DOHH2 (cell line): ENCODE results near the gene DNAH14.
"Not testable (repeated sequence)": the region's sequence is repeated elsewhere in the genome, so short reads cannot be mapped to it uniquely, and the experiment has no call there.

Source experiments
- H3F3A ChIP-seq: fragments of 200-600 bp; sonication (generic), shearing (Covaris generic); 2 replicates; pipeline ENCODE4 v1.6.0; 2016; ENCODE audit warnings: antibody characterized with exemption, mild to moderate bottlenecking; ENCODE audit not compliant: control insufficient read depth, insufficient read depth
- H3K27ac ChIP-seq: fragments of 200-600 bp; sonication (generic); 2 replicates; pipeline ENCODE4 v1.5.1; 2014; ENCODE audit warnings: low read depth, mild to moderate bottlenecking, low read length, moderate library complexity
- H3K27me3 ChIP-seq: fragments of 200-600 bp; sonication (generic); 2 replicates; pipeline ENCODE4 v1.6.1; 2014; ENCODE audit warnings: mild to moderate bottlenecking, low read length, mixed read lengths; ENCODE audit not compliant: control insufficient read depth
- H3K36me3 ChIP-seq: fragments of 200-600 bp; sonication (generic); 2 replicates; pipeline ENCODE4 v1.6.1; 2014; ENCODE audit warnings: mild to moderate bottlenecking, low read length, moderate library complexity, mixed read lengths; ENCODE audit not compliant: control insufficient read depth
- H3K4me1 ChIP-seq: fragments of 200-600 bp; sonication (generic); 2 replicates; pipeline ENCODE4 v1.6.1; 2014; ENCODE audit warnings: mild to moderate bottlenecking, low read length, mixed read lengths; ENCODE audit not compliant: control insufficient read depth
- H3K4me2 ChIP-seq: fragments of 200-600 bp; sonication (generic); 2 replicates; pipeline ENCODE4 v1.6.0; 2014; ENCODE audit warnings: mild to moderate bottlenecking, low read length, moderate library complexity
- H3K4me3 ChIP-seq: fragments of 200-600 bp; sonication (generic); 2 replicates; pipeline ENCODE4 v1.5.1; 2014; ENCODE audit warnings: mild to moderate bottlenecking, low read length, mixed read lengths
- H3K79me2 ChIP-seq: fragments of 200-600 bp; sonication (generic); 2 replicates; pipeline ENCODE4 v1.6.1; 2014; ENCODE audit warnings: mild to moderate bottlenecking, low read length, mixed read lengths; ENCODE audit not compliant: control insufficient read depth
- H3K9me2 ChIP-seq: fragments of 200-600 bp; sonication (generic); replicated peaks from 2 replicates; pipeline ENCODE4 v1.6.1; 2014; ENCODE audit warnings: mild to moderate bottlenecking, low read length, mixed read lengths; ENCODE audit not compliant: control insufficient read depth
- H3K9me3 ChIP-seq: fragments of 200-600 bp; sonication (generic); 2 replicates; pipeline ENCODE4 v1.6.1; 2014; ENCODE audit warnings: antibody characterized with exemption, low read length, mixed read lengths; ENCODE audit not compliant: control insufficient read depth, insufficient read depth
- H4K20me1 ChIP-seq: fragments of 200-600 bp; sonication (generic); 2 replicates; pipeline ENCODE4 v1.6.0; 2014; ENCODE audit warnings: low read depth, mild to moderate bottlenecking, antibody characterized with exemption, low read length, moderate library complexity; ENCODE audit not compliant: control insufficient read depth, insufficient read depth
- EZH2phosphoT487 ChIP-seq: fragments of 200-600 bp; sonication (generic); IDR thresholded peaks from 2 replicates; pipeline ENCODE4 v1.6.1; 2017; ENCODE audit warnings: borderline replicate concordance, mild to moderate bottlenecking, antibody characterized with exemption, low read length, moderate library complexity, mixed read lengths
- TF ChIP-seq, protein P1 (sequence below): fragments of 200-600 bp; sonication (generic); IDR thresholded peaks from one replicate; pipeline ENCODE4 v1.5.1; 2014; ENCODE audit warnings: antibody characterized with exemption, mild to moderate bottlenecking, low read depth, low read length; ENCODE audit not compliant: poor library complexity, severe bottlenecking

DNAH14 gene

DNA sequence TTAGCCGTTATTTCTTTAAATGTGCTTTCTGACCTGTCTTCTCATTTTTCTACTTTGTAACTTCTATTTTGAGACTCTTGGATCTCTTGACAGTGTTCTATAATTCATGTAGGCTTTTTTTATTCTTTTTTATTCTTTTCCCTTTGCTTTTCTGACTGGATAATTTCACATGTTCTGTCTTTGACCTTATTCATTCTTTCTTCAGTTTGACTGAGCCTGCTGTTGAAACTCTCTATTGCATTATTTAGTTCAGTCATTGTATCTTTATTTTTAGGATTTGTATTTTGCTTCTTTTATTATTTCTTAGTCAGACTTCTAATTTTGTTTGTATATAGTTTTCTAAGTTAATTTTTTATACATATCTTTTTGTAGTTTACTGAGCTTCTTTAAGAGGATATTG, 66.1 kb downstream of the DNAH14 start:
- no peaks in the 10 kb centered on the region for H3K9me2 ChIP-seq
- H3F3A ChIP-seq: no peaks in the 10 kb centered on the region
- H4K20me1 ChIP-seq: no peaks in the 10 kb centered on the region
- no peaks in the 10 kb centered on the region for H3K9me3 ChIP-seq
- no peaks in the 10 kb centered on the region for H3K36me3 ChIP-seq
- H3K4me2 ChIP-seq: no peak overlapping the region
- no peak overlapping the region for H3K27ac ChIP-seq
- TF ChIP-seq, protein P1, sequence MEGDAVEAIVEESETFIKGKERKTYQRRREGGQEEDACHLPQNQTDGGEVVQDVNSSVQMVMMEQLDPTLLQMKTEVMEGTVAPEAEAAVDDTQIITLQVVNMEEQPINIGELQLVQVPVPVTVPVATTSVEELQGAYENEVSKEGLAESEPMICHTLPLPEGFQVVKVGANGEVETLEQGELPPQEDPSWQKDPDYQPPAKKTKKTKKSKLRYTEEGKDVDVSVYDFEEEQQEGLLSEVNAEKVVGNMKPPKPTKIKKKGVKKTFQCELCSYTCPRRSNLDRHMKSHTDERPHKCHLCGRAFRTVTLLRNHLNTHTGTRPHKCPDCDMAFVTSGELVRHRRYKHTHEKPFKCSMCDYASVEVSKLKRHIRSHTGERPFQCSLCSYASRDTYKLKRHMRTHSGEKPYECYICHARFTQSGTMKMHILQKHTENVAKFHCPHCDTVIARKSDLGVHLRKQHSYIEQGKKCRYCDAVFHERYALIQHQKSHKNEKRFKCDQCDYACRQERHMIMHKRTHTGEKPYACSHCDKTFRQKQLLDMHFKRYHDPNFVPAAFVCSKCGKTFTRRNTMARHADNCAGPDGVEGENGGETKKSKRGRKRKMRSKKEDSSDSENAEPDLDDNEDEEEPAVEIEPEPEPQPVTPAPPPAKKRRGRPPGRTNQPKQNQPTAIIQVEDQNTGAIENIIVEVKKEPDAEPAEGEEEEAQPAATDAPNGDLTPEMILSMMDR: no peak
- no peak for TF ChIP-seq EZH2phosphoT487
- H3K4me3 ChIP-seq: no peak overlapping the region
- no peaks in the 10 kb centered on the region for H3K79me2 ChIP-seq
- H3K27me3 ChIP-seq: no peaks in the 10 kb centered on the region
- H3K4me1 ChIP-seq: no peaks in the 10 kb centered on the region

DNA sequence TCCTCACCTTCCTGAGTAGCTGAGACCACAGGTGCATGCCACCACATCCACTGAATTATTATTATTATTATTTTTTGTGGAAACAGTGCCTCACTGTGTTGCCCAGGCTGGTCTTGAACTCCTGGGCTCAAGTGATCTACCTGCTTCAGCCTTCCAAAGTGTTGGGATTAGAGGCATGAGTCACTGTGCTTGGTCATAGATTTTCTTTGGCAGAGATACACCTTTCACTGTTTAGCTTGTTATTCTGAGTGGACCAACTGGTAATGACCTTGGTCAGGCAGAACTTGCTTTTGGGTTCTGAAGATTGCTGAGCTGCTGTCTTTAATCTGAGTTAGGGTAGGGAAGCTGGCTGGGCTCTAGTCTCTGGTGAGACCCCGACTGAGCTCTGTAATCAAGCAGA, 66.8 kb downstream of the DNAH14 start:
- Histone ChIP-seq H3K9me2 (no peaks in the 10 kb centered on the region), H3K4me3 (no peak overlapping the region), H3K4me1 (no peaks in the 10 kb centered on the region), H4K20me1 (no peaks in the 10 kb centered on the region), H3K4me2 (no peak overlapping the region), H3K36me3 (no peaks in the 10 kb centered on the region), H3K27me3 (no peaks in the 10 kb centered on the region), H3K27ac (no peak overlapping the region), H3K9me3 (no peaks in the 10 kb centered on the region), H3K79me2 (no peaks in the 10 kb centered on the region), H3F3A (no peaks in the 10 kb centered on the region)
- TF ChIP-seq, protein P1: no peak
- TF ChIP-seq EZH2phosphoT487: no peak

DNA sequence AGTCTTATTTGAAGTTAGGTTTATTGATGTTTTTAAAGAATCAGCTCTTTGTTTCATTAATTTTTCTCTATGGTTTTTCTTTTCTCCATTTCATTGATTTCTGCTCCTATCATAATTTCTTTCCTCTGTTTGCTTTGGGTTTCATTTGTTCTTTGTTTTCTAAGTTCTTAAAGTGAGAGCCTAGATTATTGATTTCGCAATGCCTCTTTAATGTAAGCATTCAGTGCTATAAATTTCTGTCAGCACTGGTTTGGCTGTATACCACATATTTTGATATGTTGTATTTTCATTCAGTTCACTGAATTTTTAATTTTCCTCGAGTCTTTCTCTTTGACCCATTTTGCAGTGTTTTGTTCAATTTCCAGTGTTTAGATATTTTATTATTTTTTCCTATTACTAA, 68.7 kb downstream of the DNAH14 start:
- Histone ChIP-seq H3K9me2 (no peaks in the 10 kb centered on the region), H4K20me1 (no peaks in the 10 kb centered on the region), H3K4me3 (no peak overlapping the region), H3K4me2 (no peak overlapping the region), H3K4me1 (no peaks in the 10 kb centered on the region), H3K79me2 (no peaks in the 10 kb centered on the region), H3F3A (no peaks in the 10 kb centered on the region), H3K27ac (no peak overlapping the region), H3K9me3 (no peaks in the 10 kb centered on the region), H3K27me3 (no peaks in the 10 kb centered on the region), H3K36me3 (no peaks in the 10 kb centered on the region)
- TF ChIP-seq, protein P1: no peak
- TF ChIP-seq EZH2phosphoT487: no peak

DNA sequence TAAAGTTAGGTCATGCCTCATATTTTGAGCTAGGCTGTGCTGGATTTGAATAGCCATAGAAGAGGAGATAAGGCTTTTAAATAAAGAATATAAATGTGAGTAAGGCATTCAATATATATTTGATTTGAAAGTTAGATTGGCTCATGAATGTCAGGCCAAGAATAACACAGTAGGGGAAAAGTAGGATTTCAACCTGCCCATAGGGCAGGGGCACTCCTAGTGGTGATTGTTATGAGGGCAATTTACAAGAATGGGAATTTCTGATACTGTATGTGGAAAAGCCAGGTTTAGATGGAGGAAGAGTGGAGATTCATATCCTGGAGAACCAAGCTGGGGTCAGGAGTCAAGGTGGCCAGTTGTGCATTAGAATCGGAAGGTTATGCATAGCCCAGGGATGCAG, 74.9 kb downstream of the DNAH14 start:
- no peak overlapping the region for H3K4me3 ChIP-seq

DNA sequence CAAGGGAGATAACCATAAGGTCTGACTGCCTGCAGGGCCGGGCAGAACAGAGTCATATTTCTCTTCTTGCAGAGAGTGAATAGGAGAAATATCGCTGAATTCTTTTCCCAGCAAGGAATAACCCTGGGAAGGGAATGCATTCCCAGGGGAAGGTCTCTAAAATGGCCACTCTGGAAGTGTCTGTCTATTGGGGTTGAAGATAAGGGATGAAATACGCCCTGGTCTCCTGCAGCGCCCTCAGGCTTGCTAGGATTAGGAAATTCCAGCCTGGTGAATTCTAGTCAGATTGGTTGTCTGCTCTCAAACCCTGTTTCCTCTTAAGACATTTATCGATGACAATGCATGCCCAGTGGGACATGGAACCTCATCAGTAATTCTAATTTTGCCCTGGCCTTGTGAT, 76.9 kb downstream of the DNAH14 start:
- H3K9me2 ChIP-seq, H3K4me2 ChIP-seq, H3K9me3 ChIP-seq, H3K27me3 ChIP-seq, H4K20me1 ChIP-seq, H3K4me1 ChIP-seq, H3K4me3 ChIP-seq, H3K27ac ChIP-seq, H3F3A ChIP-seq, H3K79me2 ChIP-seq, H3K36me3 ChIP-seq: not testable (repeated sequence)

More for the DNA sequence above, 74.9 kb downstream of the DNAH14 start:
- Histone ChIP-seq H3K9me3 (no peaks in the 10 kb centered on the region), H4K20me1 (no peaks in the 10 kb centered on the region), H3K4me2 (no peak overlapping the region), H3K27ac (no peak overlapping the region), H3K27me3 (no peaks in the 10 kb centered on the region), H3K36me3 (no peaks in the 10 kb centered on the region), H3K9me2 (no peaks in the 10 kb centered on the region), H3K4me1 (no peaks in the 10 kb centered on the region), H3F3A (no peaks in the 10 kb centered on the region), H3K79me2 (no peaks in the 10 kb centered on the region)
- TF ChIP-seq, protein P1: no peak
- no peak for TF ChIP-seq EZH2phosphoT487
